ENCODE data around the gene NOSTRIN.
"Not testable (repeated sequence)": the region's sequence is repeated elsewhere in the genome, so short reads cannot be mapped to it uniquely, and the experiment has no call there.

The NOSTRIN gene

DNA sequence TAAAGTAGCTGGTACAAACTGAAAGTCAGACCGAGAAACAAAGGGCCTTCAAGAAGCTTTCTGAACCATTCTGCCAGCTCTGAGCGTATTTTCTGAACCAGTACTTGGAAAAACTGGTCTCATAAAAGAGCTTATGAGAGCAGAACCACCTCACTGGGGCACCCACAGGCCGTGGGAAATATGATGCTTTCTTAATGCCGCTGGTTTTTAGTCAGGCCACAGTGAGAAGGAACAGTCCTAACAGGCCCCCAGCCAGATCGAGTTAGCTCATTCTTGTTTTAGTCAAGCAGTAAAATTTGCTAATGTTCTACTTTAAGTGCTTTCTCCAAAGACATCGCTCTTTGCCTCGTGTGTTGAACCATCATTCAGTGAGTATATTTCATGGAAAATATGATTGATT, 12.7 kb upstream of the NOSTRIN start:
- no peak overlapping the region for H2AFZ ChIP-seq (ENCODE audit: low read length)
- no peaks in the 10 kb centered on the region for H3K27me3 ChIP-seq (ENCODE audit: insufficient read depth, low read length, poor library complexity, severe bottlenecking)
- no peaks in the 10 kb centered on the region for H3K36me3 ChIP-seq (ENCODE audit: insufficient read depth, low read length)
- no peaks in the 10 kb centered on the region for H3K9me2 ChIP-seq (replicated peaks; ENCODE audit: low read depth, low read length)
- TF ChIP-seq EZH2phosphoT487 (IDR thresholded peaks at IDR 0.05; ENCODE audit: borderline replicate concordance), result no peak
- TF ChIP-seq, protein P1, sequence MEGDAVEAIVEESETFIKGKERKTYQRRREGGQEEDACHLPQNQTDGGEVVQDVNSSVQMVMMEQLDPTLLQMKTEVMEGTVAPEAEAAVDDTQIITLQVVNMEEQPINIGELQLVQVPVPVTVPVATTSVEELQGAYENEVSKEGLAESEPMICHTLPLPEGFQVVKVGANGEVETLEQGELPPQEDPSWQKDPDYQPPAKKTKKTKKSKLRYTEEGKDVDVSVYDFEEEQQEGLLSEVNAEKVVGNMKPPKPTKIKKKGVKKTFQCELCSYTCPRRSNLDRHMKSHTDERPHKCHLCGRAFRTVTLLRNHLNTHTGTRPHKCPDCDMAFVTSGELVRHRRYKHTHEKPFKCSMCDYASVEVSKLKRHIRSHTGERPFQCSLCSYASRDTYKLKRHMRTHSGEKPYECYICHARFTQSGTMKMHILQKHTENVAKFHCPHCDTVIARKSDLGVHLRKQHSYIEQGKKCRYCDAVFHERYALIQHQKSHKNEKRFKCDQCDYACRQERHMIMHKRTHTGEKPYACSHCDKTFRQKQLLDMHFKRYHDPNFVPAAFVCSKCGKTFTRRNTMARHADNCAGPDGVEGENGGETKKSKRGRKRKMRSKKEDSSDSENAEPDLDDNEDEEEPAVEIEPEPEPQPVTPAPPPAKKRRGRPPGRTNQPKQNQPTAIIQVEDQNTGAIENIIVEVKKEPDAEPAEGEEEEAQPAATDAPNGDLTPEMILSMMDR (conservative IDR thresholded peaks at IDR 0.05; ENCODE audit: low read length), result no peak
- no peaks in the 10 kb centered on the region for H3K4me1 ChIP-seq (ENCODE audit: insufficient read depth, low read length, poor library complexity, severe bottlenecking)
- H3F3A ChIP-seq (ENCODE audit: low read depth), result no peaks in the 10 kb centered on the region
- H3K9me3 ChIP-seq (ENCODE audit: insufficient read depth, low read depth, low read length), result no peaks in the 10 kb centered on the region
- H4K20me1 ChIP-seq (ENCODE audit: insufficient read depth, low read length, poor library complexity, severe bottlenecking), result no peaks in the 10 kb centered on the region
- H3K4me2 ChIP-seq (ENCODE audit: low read depth, low read length, poor library complexity, severe bottlenecking), result no peak overlapping the region
- no peak overlapping the region for H3K4me3 ChIP-seq (ENCODE audit: low read length, poor library complexity, severe bottlenecking)
- no peak overlapping the region for H3K9ac ChIP-seq (ENCODE audit: low read depth, low read length, poor library complexity, severe bottlenecking)
- H3K79me2 ChIP-seq (ENCODE audit: insufficient read depth, low read length), result no peaks in the 10 kb centered on the region

DNA sequence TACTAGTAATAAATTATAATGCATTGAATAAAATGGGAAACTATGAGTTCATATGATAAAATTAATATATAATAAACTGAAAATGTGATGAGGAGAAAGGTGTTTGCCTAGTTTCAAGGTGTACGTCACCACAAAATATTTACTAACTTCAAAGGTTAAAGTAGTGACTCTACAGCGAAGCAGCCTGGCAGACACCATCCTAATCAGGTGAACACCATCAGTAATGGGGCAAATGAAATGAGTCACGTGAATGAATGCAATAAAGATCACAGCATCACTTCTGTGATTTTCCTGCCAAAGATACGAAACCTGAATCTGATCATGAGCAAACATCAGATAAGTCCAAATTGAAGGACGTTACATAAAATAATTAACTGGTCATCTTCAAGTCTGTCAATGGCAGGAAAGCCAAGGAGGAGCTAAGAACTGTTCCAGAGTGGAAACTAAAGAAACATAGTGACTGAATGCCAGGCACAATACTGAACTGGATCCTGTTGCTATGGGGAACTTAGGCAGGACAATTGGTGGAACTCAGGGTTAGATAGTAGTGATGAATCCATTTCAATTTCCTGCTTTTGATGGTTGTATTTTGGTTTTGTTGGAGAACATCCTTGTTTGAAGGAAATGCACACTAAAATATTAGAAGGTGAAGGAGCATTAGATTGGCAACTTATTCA, 12.1 kb upstream of the NOSTRIN start:
- H2AFZ ChIP-seq (ENCODE audit: low read length), result no peak overlapping the region

GRCh38 chr2:168791140-168791539, 11.3 kb upstream of the NOSTRIN start:
- not testable (repeated sequence) for H3K27me3 ChIP-seq (ENCODE audit: insufficient read depth, low read length, poor library complexity, severe bottlenecking); H3K9me3 ChIP-seq (ENCODE audit: insufficient read depth, low read depth, low read length); H4K20me1 ChIP-seq (ENCODE audit: insufficient read depth, low read length, poor library complexity, severe bottlenecking)

More for the DNA sequence above, 12.1 kb upstream of the NOSTRIN start:
- TF ChIP-seq, protein P1 (conservative IDR thresholded peaks at IDR 0.05; ENCODE audit: low read length), result no peak
- no peak for TF ChIP-seq EZH2phosphoT487 (IDR thresholded peaks at IDR 0.05; ENCODE audit: borderline replicate concordance)
- Histone ChIP-seq H3K9ac (ENCODE audit: low read depth, low read length, poor library complexity, severe bottlenecking) (no peak overlapping the region), H3F3A (ENCODE audit: low read depth) (no peaks in the 10 kb centered on the region), H3K9me3 (ENCODE audit: insufficient read depth, low read depth, low read length) (no peaks in the 10 kb centered on the region), H3K4me2 (ENCODE audit: low read depth, low read length, poor library complexity, severe bottlenecking) (no peak overlapping the region), H3K27me3 (ENCODE audit: insufficient read depth, low read length, poor library complexity, severe bottlenecking) (no peaks in the 10 kb centered on the region), H3K4me3 (ENCODE audit: low read length, poor library complexity, severe bottlenecking) (no peak overlapping the region), H3K79me2 (ENCODE audit: insufficient read depth, low read length) (no peaks in the 10 kb centered on the region), H3K9me2 (replicated peaks; ENCODE audit: low read depth, low read length) (no peaks in the 10 kb centered on the region), H4K20me1 (ENCODE audit: insufficient read depth, low read length, poor library complexity, severe bottlenecking) (no peaks in the 10 kb centered on the region), H3K4me1 (ENCODE audit: insufficient read depth, low read length, poor library complexity, severe bottlenecking) (no peaks in the 10 kb centered on the region), H3K36me3 (ENCODE audit: insufficient read depth, low read length) (no peaks in the 10 kb centered on the region)

GRCh38 chr2:168793596-168793995, 8.8 kb upstream of the NOSTRIN start:
- H3K9ac ChIP-seq (ENCODE audit: low read depth, low read length, poor library complexity, severe bottlenecking), result no peak overlapping the region
- H3K79me2 ChIP-seq (ENCODE audit: insufficient read depth, low read length), result no peaks in the 10 kb centered on the region
- H3K9me3 ChIP-seq (ENCODE audit: insufficient read depth, low read depth, low read length), result no peaks in the 10 kb centered on the region
- H3K36me3 ChIP-seq (ENCODE audit: insufficient read depth, low read length), result no peaks in the 10 kb centered on the region
- H3K4me2 ChIP-seq (ENCODE audit: low read depth, low read length, poor library complexity, severe bottlenecking), result no peak overlapping the region
- H2AFZ ChIP-seq (ENCODE audit: low read length), result no peak overlapping the region
- H3K4me3 ChIP-seq (ENCODE audit: low read length, poor library complexity, severe bottlenecking), result no peak overlapping the region
- no peaks in the 10 kb centered on the region for H3F3A ChIP-seq (ENCODE audit: low read depth)
- no peak for TF ChIP-seq EZH2phosphoT487 (IDR thresholded peaks at IDR 0.05; ENCODE audit: borderline replicate concordance)
- TF ChIP-seq, protein P1 (conservative IDR thresholded peaks at IDR 0.05; ENCODE audit: low read length), result no peak
- no peaks in the 10 kb centered on the region for H4K20me1 ChIP-seq (ENCODE audit: insufficient read depth, low read length, poor library complexity, severe bottlenecking)
- no peaks in the 10 kb centered on the region for H3K9me2 ChIP-seq (replicated peaks; ENCODE audit: low read depth, low read length)
- no peaks in the 10 kb centered on the region for H3K27me3 ChIP-seq (ENCODE audit: insufficient read depth, low read length, poor library complexity, severe bottlenecking)
- H3K4me1 ChIP-seq (ENCODE audit: insufficient read depth, low read length, poor library complexity, severe bottlenecking), result no peaks in the 10 kb centered on the region

More at GRCh38 chr2:168791140-168791539, 11.3 kb upstream of the NOSTRIN start:
- H3K4me1 ChIP-seq (ENCODE audit: insufficient read depth, low read length, poor library complexity, severe bottlenecking); H3K79me2 ChIP-seq (ENCODE audit: insufficient read depth, low read length); H3K9ac ChIP-seq (ENCODE audit: low read depth, low read length, poor library complexity, severe bottlenecking); H3K4me2 ChIP-seq (ENCODE audit: low read depth, low read length, poor library complexity, severe bottlenecking); H3K9me2 ChIP-seq (replicated peaks; ENCODE audit: low read depth, low read length); H3K4me3 ChIP-seq (ENCODE audit: low read length, poor library complexity, severe bottlenecking); H3K36me3 ChIP-seq (ENCODE audit: insufficient read depth, low read length); H2AFZ ChIP-seq (ENCODE audit: low read length); H3F3A ChIP-seq (ENCODE audit: low read depth): not testable (repeated sequence)
